Measurements from ENCODE around the gene ZNF44. TPM values are rescaled to one million over a fixed set of nuclear protein-coding genes. Genes with fewer than 3 reads are reported as not detected.
"Not testable (repeated sequence)": the region's sequence is repeated elsewhere in the genome, so short reads cannot be mapped to it uniquely, and the experiment has no call there.

Gene ZNF44
- total RNA-seq, 1 experiment from 2014 or later: 8.0 TPM

DNA sequence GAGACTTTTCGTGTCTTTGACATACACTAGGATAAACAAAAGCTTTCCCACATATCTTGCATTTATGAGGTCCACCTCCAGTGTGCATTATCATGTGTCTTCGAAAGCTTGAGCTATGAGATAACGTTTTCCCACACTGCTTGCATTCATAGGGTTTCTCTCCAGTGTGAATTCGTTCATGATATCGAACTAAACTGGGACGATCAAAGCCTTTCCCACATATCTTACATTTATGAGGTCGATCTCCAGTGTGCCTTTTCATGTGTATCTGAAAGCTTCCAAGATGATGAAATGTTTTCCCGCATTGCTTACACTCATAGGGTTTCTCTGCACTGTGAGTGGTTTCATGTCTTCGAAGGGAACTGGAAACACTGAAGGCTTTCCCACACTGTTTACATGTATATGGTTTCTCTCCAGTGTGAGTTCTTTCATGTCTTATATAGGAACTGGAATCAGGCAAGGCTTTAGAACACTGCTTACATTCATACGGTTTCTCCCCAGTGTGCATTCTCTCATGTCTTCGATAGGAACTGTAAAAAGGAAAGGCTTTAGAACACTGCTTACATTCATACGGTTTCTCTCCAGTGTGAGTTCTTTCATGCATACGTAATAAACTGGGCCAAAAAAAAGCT, 24.2 kb upstream of the ZNF44 start:
- no peak for DNase-seq
- H3K4me3 ChIP-seq (ENCODE audit: low read depth, low read length): no peak overlapping the region
- no peaks in the 10 kb centered on the region for H3K4me1 ChIP-seq
- intact Hi-C loops (cut with micrococcal nuclease; ENCODE audit: unreplicated experiment): no loop called here
- TF ChIP-seq, protein P1, sequence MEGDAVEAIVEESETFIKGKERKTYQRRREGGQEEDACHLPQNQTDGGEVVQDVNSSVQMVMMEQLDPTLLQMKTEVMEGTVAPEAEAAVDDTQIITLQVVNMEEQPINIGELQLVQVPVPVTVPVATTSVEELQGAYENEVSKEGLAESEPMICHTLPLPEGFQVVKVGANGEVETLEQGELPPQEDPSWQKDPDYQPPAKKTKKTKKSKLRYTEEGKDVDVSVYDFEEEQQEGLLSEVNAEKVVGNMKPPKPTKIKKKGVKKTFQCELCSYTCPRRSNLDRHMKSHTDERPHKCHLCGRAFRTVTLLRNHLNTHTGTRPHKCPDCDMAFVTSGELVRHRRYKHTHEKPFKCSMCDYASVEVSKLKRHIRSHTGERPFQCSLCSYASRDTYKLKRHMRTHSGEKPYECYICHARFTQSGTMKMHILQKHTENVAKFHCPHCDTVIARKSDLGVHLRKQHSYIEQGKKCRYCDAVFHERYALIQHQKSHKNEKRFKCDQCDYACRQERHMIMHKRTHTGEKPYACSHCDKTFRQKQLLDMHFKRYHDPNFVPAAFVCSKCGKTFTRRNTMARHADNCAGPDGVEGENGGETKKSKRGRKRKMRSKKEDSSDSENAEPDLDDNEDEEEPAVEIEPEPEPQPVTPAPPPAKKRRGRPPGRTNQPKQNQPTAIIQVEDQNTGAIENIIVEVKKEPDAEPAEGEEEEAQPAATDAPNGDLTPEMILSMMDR (IDR thresholded peaks at IDR 0.05; ENCODE audit: insufficient read depth in 1 of 2, low read depth in 1 of 2, low read length in 1 of 2, severe bottlenecking in 1 of 2, unreplicated experiment in 1 of 2): no peak
- ChIA-PET CTCF (no interaction called here), POLR2A (no interaction called here)
- no peaks in the 10 kb centered on the region for H3K27me3 ChIP-seq (replicated peaks; ENCODE audit: control insufficient read depth, insufficient read depth, low read length)
- peaks cover 12% of the 10 kb centered on the region; the same call in 1 of the 2 replicates for H3K9me3 ChIP-seq
- peaks cover 3% of the 10 kb centered on the region for H3K36me3 ChIP-seq (ENCODE audit: control insufficient read depth, insufficient read depth, low read length)
- no peak overlapping the region for H3K27ac Mint-ChIP-seq (ENCODE audit: unreplicated experiment)
- H3K27me3 Mint-ChIP-seq (ENCODE audit: insufficient read depth, unreplicated experiment): no peaks in the 10 kb centered on the region
- TSS peak; percentile 12 for BruUV-seq (replicated peaks)
- peaks cover 5% of the 10 kb centered on the region for H3K36me3 Mint-ChIP-seq (ENCODE audit: insufficient read depth, unreplicated experiment)
- H3K9me3 Mint-ChIP-seq (ENCODE audit: unreplicated experiment): peaks cover 13% of the 10 kb centered on the region
- H3K4me1 Mint-ChIP-seq (ENCODE audit: low read depth, unreplicated experiment): no peaks in the 10 kb centered on the region
- H3K4me3 Mint-ChIP-seq (ENCODE audit: unreplicated experiment): no peak overlapping the region

- ChIA-PET CTCF (no interaction called here), POLR2A (interaction anchor here (0.6 kb wide), 1 partner anchor 193 kb away, joined by 9 read pairs; no protein-coding TSS in a partner anchor)
- H3K27me3 ChIP-seq (replicated peaks; ENCODE audit: control insufficient read depth, insufficient read depth, low read length): no peaks in the 10 kb centered on the region
- Mint-ChIP-seq H3K4me3 (ENCODE audit: unreplicated experiment) (no peak overlapping the region), H3K4me1 (ENCODE audit: low read depth, unreplicated experiment) (no peaks in the 10 kb centered on the region), H3K36me3 (ENCODE audit: insufficient read depth, unreplicated experiment) (no peaks in the 10 kb centered on the region), H3K9me3 (ENCODE audit: unreplicated experiment) (peaks cover 13% of the 10 kb centered on the region), H3K27ac (ENCODE audit: unreplicated experiment) (no peak overlapping the region), H3K27me3 (ENCODE audit: insufficient read depth, unreplicated experiment) (no peaks in the 10 kb centered on the region)
- H3K9me3 ChIP-seq: 0 out of 2 replicates have a peak, but pooled peaks cover 3% of the 10 kb centered on the region
- no peak overlapping the region for H3K4me3 ChIP-seq (ENCODE audit: low read depth, low read length)
- H3K4me1 ChIP-seq: no peaks in the 10 kb centered on the region
- intact Hi-C loops (cut with micrococcal nuclease; ENCODE audit: unreplicated experiment): no loop called here
- TF ChIP-seq, protein P1 (IDR thresholded peaks at IDR 0.05; ENCODE audit: insufficient read depth in 1 of 2, low read depth in 1 of 2, low read length in 1 of 2, severe bottlenecking in 1 of 2, unreplicated experiment in 1 of 2): no peak
- no peaks in the 10 kb centered on the region for H3K36me3 ChIP-seq (ENCODE audit: control insufficient read depth, insufficient read depth, low read length)
- DNase-seq: no peak
- BruUV-seq (replicated peaks): no TSS peak
Observed at GRCh38 chr19:12314553-12314952, 19.9 kb upstream of the ZNF44 start.

- peaks cover 10% of the 10 kb centered on the region for H3K9me3 Mint-ChIP-seq (ENCODE audit: unreplicated experiment)
- CTCF ChIA-PET; DNase-seq; intact Hi-C loops (cut with micrococcal nuclease; ENCODE audit: unreplicated experiment); H3K4me3 Mint-ChIP-seq (ENCODE audit: unreplicated experiment); H3K4me1 ChIP-seq; H3K27me3 Mint-ChIP-seq (ENCODE audit: insufficient read depth, unreplicated experiment); H3K27ac Mint-ChIP-seq (ENCODE audit: unreplicated experiment); H3K36me3 Mint-ChIP-seq (ENCODE audit: insufficient read depth, unreplicated experiment); H3K36me3 ChIP-seq (ENCODE audit: control insufficient read depth, insufficient read depth, low read length); H3K27me3 ChIP-seq (replicated peaks; ENCODE audit: control insufficient read depth, insufficient read depth, low read length); H3K4me1 Mint-ChIP-seq (ENCODE audit: low read depth, unreplicated experiment); BruUV-seq (replicated peaks); POLR2A ChIA-PET; H3K4me3 ChIP-seq (ENCODE audit: low read depth, low read length); H3K9me3 ChIP-seq: not testable (repeated sequence)
Observed at GRCh38 chr19:12308891-12309290, 14.2 kb upstream of the ZNF44 start.
